ENCODE measurements around the gene DMRT2. TPM values are rescaled to one million over a fixed set of nuclear protein-coding genes. Genes with fewer than 3 reads are reported as not detected.

DMRT2 gene
- total and polyA plus RNA-seq, 2 donors (not counting 1 experiment from before 2014, with no cell fraction given): not detected

DNA sequence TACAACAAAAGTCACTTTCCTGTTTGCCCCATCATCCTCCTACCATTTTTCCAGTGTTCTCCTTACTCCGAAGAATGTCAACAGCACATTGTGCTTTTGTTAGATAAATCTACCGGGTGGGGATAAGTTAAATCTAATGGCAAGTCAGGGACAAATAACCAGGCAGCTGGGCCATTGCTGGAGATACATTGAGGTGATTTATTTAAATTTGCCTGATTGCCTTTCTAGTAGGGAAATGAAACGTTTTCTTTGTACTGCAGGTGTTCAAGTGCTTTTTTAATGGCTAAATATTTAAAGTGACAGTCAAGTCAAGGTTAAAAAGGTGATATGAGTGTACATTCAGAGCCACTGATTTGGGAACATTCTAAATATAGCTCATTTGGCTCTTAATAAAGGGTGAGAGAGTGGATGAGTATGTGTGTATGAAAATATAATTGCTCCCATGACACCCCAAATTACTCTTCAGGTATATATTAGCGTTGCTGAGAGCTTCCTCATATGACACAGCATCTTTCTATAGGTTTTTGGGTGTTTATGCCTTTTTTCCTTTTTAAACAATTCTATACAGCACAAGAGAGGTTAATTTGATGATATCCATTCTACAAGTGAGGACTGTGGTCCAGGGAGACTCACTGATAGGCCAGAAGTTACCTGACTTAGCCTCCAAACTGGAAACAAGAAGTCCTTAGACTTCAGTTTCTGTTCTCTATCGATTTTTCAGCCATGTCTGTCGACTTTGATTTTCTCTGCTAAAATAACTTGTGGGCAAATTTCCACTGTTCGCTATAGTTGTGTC is 51.9 kb downstream of the DMRT2 start:
- no peaks in the 10 kb centered on the region for H3K36me3 ChIP-seq (replicated peaks in 1 of 2; ENCODE audit: control extremely low read depth in 1 of 2, control insufficient read depth in 1 of 2, extremely low read depth in 1 of 2, insufficient read depth in 2 of 2, low read length in 1 of 2)
- TF ChIP-seq, protein P1, sequence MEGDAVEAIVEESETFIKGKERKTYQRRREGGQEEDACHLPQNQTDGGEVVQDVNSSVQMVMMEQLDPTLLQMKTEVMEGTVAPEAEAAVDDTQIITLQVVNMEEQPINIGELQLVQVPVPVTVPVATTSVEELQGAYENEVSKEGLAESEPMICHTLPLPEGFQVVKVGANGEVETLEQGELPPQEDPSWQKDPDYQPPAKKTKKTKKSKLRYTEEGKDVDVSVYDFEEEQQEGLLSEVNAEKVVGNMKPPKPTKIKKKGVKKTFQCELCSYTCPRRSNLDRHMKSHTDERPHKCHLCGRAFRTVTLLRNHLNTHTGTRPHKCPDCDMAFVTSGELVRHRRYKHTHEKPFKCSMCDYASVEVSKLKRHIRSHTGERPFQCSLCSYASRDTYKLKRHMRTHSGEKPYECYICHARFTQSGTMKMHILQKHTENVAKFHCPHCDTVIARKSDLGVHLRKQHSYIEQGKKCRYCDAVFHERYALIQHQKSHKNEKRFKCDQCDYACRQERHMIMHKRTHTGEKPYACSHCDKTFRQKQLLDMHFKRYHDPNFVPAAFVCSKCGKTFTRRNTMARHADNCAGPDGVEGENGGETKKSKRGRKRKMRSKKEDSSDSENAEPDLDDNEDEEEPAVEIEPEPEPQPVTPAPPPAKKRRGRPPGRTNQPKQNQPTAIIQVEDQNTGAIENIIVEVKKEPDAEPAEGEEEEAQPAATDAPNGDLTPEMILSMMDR (IDR thresholded peaks at IDR 0.05): no peak
- no peak for TF ChIP-seq EZH2 (IDR thresholded peaks at IDR 0.05; ENCODE audit: borderline replicate concordance, insufficient read depth, low read depth, low read length, poor library complexity, severe bottlenecking)
- H3K9ac ChIP-seq (ENCODE audit: low read length): no peak overlapping the region
- ATAC-seq (ENCODE audit: low read depth) (no peak), DNase-seq (no peak)
- H2AFZ ChIP-seq (ENCODE audit: insufficient read depth, low read depth, low read length, poor library complexity, severe bottlenecking): no peak overlapping the region
- no peak overlapping the region for H3K4me3 Mint-ChIP-seq
- 44% methylated on average over 2 of the region's 7 CpGs for WGBS (ENCODE audit: insufficient coverage)
- H3K27ac ChIP-seq (ENCODE audit: low read length in 2 of 2): no peak overlapping the region
- H3K9me3 ChIP-seq (ENCODE audit: control extremely low read depth in 1 of 3, control insufficient read depth in 2 of 3, insufficient read depth in 1 of 3, low read length in 2 of 3): peaks cover 0 to 3% (median 0%) of the 10 kb centered on the region in 3 donors
- no peak overlapping the region for H3K4me3 ChIP-seq (ENCODE audit: control extremely low read depth in 1 of 5, extremely low read depth in 1 of 5, insufficient read depth in 1 of 5, low read depth in 2 of 5, low read length in 4 of 5)
- no peak overlapping the region for H3K27ac Mint-ChIP-seq
- no peaks in the 10 kb centered on the region for H3K4me1 ChIP-seq (ENCODE audit: control insufficient read depth in 2 of 2, insufficient read depth in 2 of 2, low read length in 2 of 2)
- POLR2A ChIA-PET: no interaction called here
- CTCF ChIA-PET: no interaction called here
- peaks cover 1% of the 10 kb centered on the region for H3K4me1 Mint-ChIP-seq
- peaks cover 32% of the 10 kb centered on the region for H3K27me3 Mint-ChIP-seq
- no peak overlapping the region for H3K4me2 ChIP-seq (replicated peaks; ENCODE audit: low read depth, low read length, poor library complexity, severe bottlenecking)
- intact Hi-C loops (cut with micrococcal nuclease): no loop called here
- H3K27me3 ChIP-seq (replicated peaks in 1 of 4; ENCODE audit: control extremely low read depth in 1 of 4, control insufficient read depth in 3 of 4, insufficient read depth in 4 of 4, low read length in 3 of 4): peaks cover 0 to 3% (median 0%) of the 10 kb centered on the region in 4 experiments
- no peaks in the 10 kb centered on the region for H3K9me3 Mint-ChIP-seq (ENCODE audit: insufficient read depth)
- H3K79me2 ChIP-seq (ENCODE audit: control insufficient read depth, insufficient read depth, low read length): no peaks in the 10 kb centered on the region
- H4K20me1 ChIP-seq (ENCODE audit: control insufficient read depth, insufficient read depth, low read length, poor library complexity, severe bottlenecking): no peaks in the 10 kb centered on the region

DNA sequence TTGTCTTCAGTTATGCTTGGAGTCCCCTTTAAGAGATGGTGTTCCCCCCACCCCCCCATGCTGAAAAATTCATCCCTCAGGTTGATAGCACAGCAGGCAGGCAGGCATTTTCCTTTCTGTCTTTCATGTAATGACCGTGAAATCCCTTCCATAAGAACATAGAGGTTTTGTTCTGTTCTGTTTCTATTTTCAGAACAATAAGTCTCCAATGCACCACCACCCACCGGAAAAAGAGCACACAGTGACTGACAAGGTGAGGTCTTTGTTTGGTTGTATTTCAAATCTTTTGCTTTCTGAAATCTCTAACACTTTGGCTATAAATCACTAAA is 52.4 kb downstream of the DMRT2 start:
- intact Hi-C loops (cut with micrococcal nuclease): no loop called here
- no peak for TF ChIP-seq EZH2 (IDR thresholded peaks at IDR 0.05; ENCODE audit: borderline replicate concordance, insufficient read depth, low read depth, low read length, poor library complexity, severe bottlenecking)
- TF ChIP-seq, protein P1 (IDR thresholded peaks at IDR 0.05): no peak
- Histone ChIP-seq H3K79me2 (ENCODE audit: control insufficient read depth, insufficient read depth, low read length) (no peaks in the 10 kb centered on the region), H3K4me2 (replicated peaks; ENCODE audit: low read depth, low read length, poor library complexity, severe bottlenecking) (no peak overlapping the region), H3K9me3 (ENCODE audit: control extremely low read depth in 1 of 3, control insufficient read depth in 2 of 3, insufficient read depth in 1 of 3, low read length in 2 of 3) (peaks cover 0 to 3% (median 0%) of the 10 kb centered on the region in 3 donors), H3K4me1 (ENCODE audit: control insufficient read depth in 2 of 2, insufficient read depth in 2 of 2, low read length in 2 of 2) (no peaks in the 10 kb centered on the region), H3K4me3 (ENCODE audit: control extremely low read depth in 1 of 5, extremely low read depth in 1 of 5, insufficient read depth in 1 of 5, low read depth in 2 of 5, low read length in 4 of 5) (no peak overlapping the region), H4K20me1 (ENCODE audit: control insufficient read depth, insufficient read depth, low read length, poor library complexity, severe bottlenecking) (no peaks in the 10 kb centered on the region), H3K9ac (ENCODE audit: low read length) (no peak overlapping the region), H3K27ac (ENCODE audit: low read length in 2 of 2) (no peak overlapping the region), H3K27me3 (replicated peaks in 1 of 4; ENCODE audit: control extremely low read depth in 1 of 4, control insufficient read depth in 3 of 4, insufficient read depth in 4 of 4, low read length in 3 of 4) (peaks cover 0 to 3% (median 0%) of the 10 kb centered on the region in 4 experiments), H2AFZ (ENCODE audit: insufficient read depth, low read depth, low read length, poor library complexity, severe bottlenecking) (no peak overlapping the region), H3K36me3 (replicated peaks in 1 of 2; ENCODE audit: control extremely low read depth in 1 of 2, control insufficient read depth in 1 of 2, extremely low read depth in 1 of 2, insufficient read depth in 2 of 2, low read length in 1 of 2) (no peaks in the 10 kb centered on the region)
- H3K4me1 Mint-ChIP-seq: peaks cover 1% of the 10 kb centered on the region
- ATAC-seq (ENCODE audit: low read depth): no peak
- peaks cover 29% of the 10 kb centered on the region for H3K27me3 Mint-ChIP-seq
- no CpG with 5 or more reads among the region's 2 CpGs for WGBS (ENCODE audit: insufficient coverage)
- CTCF ChIA-PET: no interaction called here
- POLR2A ChIA-PET: no interaction called here
- no peak overlapping the region for H3K4me3 Mint-ChIP-seq
- no peak overlapping the region for H3K27ac Mint-ChIP-seq
- no peaks in the 10 kb centered on the region for H3K9me3 Mint-ChIP-seq (ENCODE audit: insufficient read depth)
- DNase-seq: no peak
